GM18520 (cell line): ENCODE measurements around the gene SLC6A13.
"Not testable (repeated sequence)": the region's sequence is repeated elsewhere in the genome, so short reads cannot be mapped to it uniquely, and the experiment has no call there.

Experiments used
- ATAC-seq: cut with Tn5 transposase; IDR thresholded peaks from one replicate; pipeline ENCODE4 v1.9.1; 2021; ENCODE audit not compliant: unreplicated experiment

The SLC6A13 gene

GRCh38 chr12:265096-265495 is 2.5 kb upstream of the SLC6A13 start:
- ATAC-seq = no peak

GRCh38 chr12:264269-264668 is 1.6 kb upstream of the SLC6A13 start:
- no peak for ATAC-seq

GRCh38 chr12:263574-263973 is 938 bp upstream of the SLC6A13 start:
- ATAC-seq = no peak

- no peak for ATAC-seq
Observed at GRCh38 chr12:262113-262512, 523 bp downstream of the SLC6A13 start.

- no peak for ATAC-seq
Observed at GRCh38 chr12:257521-258321, 4.9 kb downstream of the SLC6A13 start.

- ATAC-seq = no peak
Observed at GRCh38 chr12:256958-257357, 5.7 kb downstream of the SLC6A13 start.

- ATAC-seq = no peak
Observed at GRCh38 chr12:256225-256624, 6.4 kb downstream of the SLC6A13 start.

GRCh38 chr12:254912-255311 is 7.7 kb downstream of the SLC6A13 start:
- no peak for ATAC-seq

GRCh38 chr12:254039-254438 is 8.6 kb downstream of the SLC6A13 start:
- ATAC-seq = no peak

- ATAC-seq = no peak
Observed at GRCh38 chr12:253116-253831, 9.4 kb downstream of the SLC6A13 start.

- no peak for ATAC-seq
Observed at GRCh38 chr12:252636-253035, 10.0 kb downstream of the SLC6A13 start.

GRCh38 chr12:247271-247670 is 15.4 kb downstream of the SLC6A13 start:
- ATAC-seq = no peak

GRCh38 chr12:243381-243780 is 19.3 kb downstream of the SLC6A13 start:
- no peak for ATAC-seq

GRCh38 chr12:242496-242895 is 20.1 kb downstream of the SLC6A13 start:
- ATAC-seq = no peak

- ATAC-seq = no peak
Observed at GRCh38 chr12:241266-241665, 21.4 kb downstream of the SLC6A13 start.

- ATAC-seq = no peak
Observed at GRCh38 chr12:240566-240965, 22.1 kb downstream of the SLC6A13 start.

- ATAC-seq = no peak
Observed at GRCh38 chr12:238736-239398, 23.8 kb downstream of the SLC6A13 start.

- ATAC-seq = no peak
Observed at GRCh38 chr12:238116-238515, 24.5 kb downstream of the SLC6A13 start.

GRCh38 chr12:237026-237815 is 25.4 kb downstream of the SLC6A13 start:
- ATAC-seq = no peak

- no peak for ATAC-seq
Observed at GRCh38 chr12:236445-236844, 26.2 kb downstream of the SLC6A13 start.

- not testable (repeated sequence) for ATAC-seq
Observed at GRCh38 chr12:235967-236366, 26.7 kb downstream of the SLC6A13 start.
